H1 (cell line): ENCODE results near the gene PRSS22. TPM values are rescaled to one million over a fixed set of nuclear protein-coding genes. Genes with fewer than 3 reads are reported as not detected.

Experiments
- CTCF ChIA-PET: fragments of 300-600 bp; sonication (Branson Sonifier 250); formaldehyde crosslinking; loops from one replicate; lab custom pipeline; 2021; ENCODE audit not compliant: partially characterized antibody; lab: Charles Lee
- POLR2A ChIA-PET: fragments of 300-600 bp; sonication (Branson Sonifier 250); formaldehyde crosslinking; loops from one replicate; lab custom pipeline; 2021; ENCODE audit warnings: inconsistent platforms; ENCODE audit not compliant: partially characterized antibody; lab: Charles Lee
- DNase-seq, 2 experiments: peaks; one replicate each; pipeline versions ENCODE4 v3.0.0 to v3.0.0-alpha.2; 2010 to 2022; ENCODE audit warnings: low spot score in 2 of 2, low read depth in 1 of 2, mixed read lengths in 1 of 2
- FAIRE-seq: peaks from 2 replicates; lab custom pipeline; 2011; peaks lifted over from hg19 to GRCh38; lab: Jason Lieb, UNC
- H2AFZ ChIP-seq: 2 replicates; pipeline ENCODE4 v1.8.1; 2012; ENCODE audit warnings: low read length, inconsistent platforms
- H2AK5ac ChIP-seq: 2 replicates; pipeline ENCODE4 v1.6.1; 2013; ENCODE audit warnings: low read depth, low read length
- H2BK120ac ChIP-seq: replicated peaks from 2 replicates; pipeline ENCODE3; 2013; ENCODE audit warnings: low read depth, low read length, inconsistent platforms
- H2BK12ac ChIP-seq: 2 replicates; pipeline ENCODE4 v1.6.1; 2013; ENCODE audit warnings: low read depth, low read length
- H2BK15ac ChIP-seq: 2 replicates; pipeline ENCODE4 v1.6.1; 2013; ENCODE audit warnings: low read length
- H2BK20ac ChIP-seq: 2 replicates; pipeline ENCODE4 v1.6.1; 2013; ENCODE audit warnings: low read length
- H2BK5ac ChIP-seq: 2 replicates; pipeline ENCODE4 v1.6.1; 2013; ENCODE audit warnings: low read depth, low read length
- H3K14ac ChIP-seq: 2 replicates; pipeline ENCODE4 v1.6.1; 2013; ENCODE audit warnings: inconsistent platforms; ENCODE audit not compliant: insufficient read length
- H3K18ac ChIP-seq: 2 replicates; pipeline ENCODE4 v1.6.1; 2013; ENCODE audit warnings: low read length; ENCODE audit errors: extremely low read depth
- H3K23ac ChIP-seq: 2 replicates; pipeline ENCODE4 v1.6.1; 2013; ENCODE audit warnings: inconsistent platforms; ENCODE audit not compliant: insufficient read length
- H3K23me2 ChIP-seq: 2 replicates; pipeline ENCODE4 v1.6.1; 2013; ENCODE audit warnings: low read depth, low read length
- H3K27ac ChIP-seq: 2 replicates; pipeline ENCODE4 v1.6.1; 2011; ENCODE audit warnings: low read depth, low read length, inconsistent platforms
- H3K27me3 ChIP-seq, 4 experiments: replicated peaks in 1 of 4; 1 replicate in 1 of 4; 2 replicates in 3 of 4; pipeline versions ENCODE4 v1.6.1 to v1.8.1; 2011 to 2013; ENCODE audit warnings: low read length in 3 of 4, mild to moderate bottlenecking in 3 of 4, inconsistent platforms in 2 of 4, mixed read lengths in 2 of 4, moderate library complexity in 1 of 4; ENCODE audit not compliant: control insufficient read depth in 3 of 4, insufficient read depth in 3 of 4; ENCODE audit errors: extremely low read depth in 1 of 4
- H3K36me3 ChIP-seq, 4 experiments: 2 replicates each; pipeline versions ENCODE4 v1.6.1 to v1.8.1; 2011 to 2013; ENCODE audit warnings: mild to moderate bottlenecking in 4 of 4, low read length in 3 of 4, moderate library complexity in 2 of 4, control low read depth in 1 of 4, inconsistent platforms in 1 of 4; ENCODE audit not compliant: insufficient read depth in 4 of 4, control insufficient read depth in 2 of 4
- H3K4ac ChIP-seq: replicated peaks from 2 replicates; pipeline ENCODE3; 2013; ENCODE audit warnings: low read length, low read depth, mixed read lengths, inconsistent platforms; ENCODE audit not compliant: insufficient read length
- H3K4me1 ChIP-seq, 4 experiments: replicated peaks in 1 of 4; 1 replicate in 1 of 4; 2 replicates in 3 of 4; pipeline versions ENCODE4 v1.6.1 to v1.8.1; 2011 to 2013; ENCODE audit warnings: low read length in 3 of 4, inconsistent platforms in 2 of 4, mixed read lengths in 1 of 4; ENCODE audit not compliant: insufficient read depth in 4 of 4, control insufficient read depth in 3 of 4
- H3K4me2 ChIP-seq, 2 experiments: 2 replicates each; pipeline versions ENCODE4 v1.6.1 to v1.8.1; 2011 to 2013; ENCODE audit warnings: low read depth in 2 of 2, low read length in 2 of 2, control low read depth in 1 of 2, inconsistent platforms in 1 of 2, mild to moderate bottlenecking in 1 of 2; ENCODE audit not compliant: insufficient read depth in 1 of 2
- H3K4me3 ChIP-seq, 4 experiments: fragments of 200-600, 300-600 bp in 1 of 4; sonication (generic), shearing (Covaris generic), sonication (Bioruptor Twin) in 1 of 4; 2 replicates each; pipeline versions ENCODE4 v1.5.1 to v1.8.1; 2011 to 2016; ENCODE audit warnings: low read length in 4 of 4, low read depth in 3 of 4, control low read depth in 2 of 4, inconsistent platforms in 2 of 4, mild to moderate bottlenecking in 2 of 4, mixed read lengths in 1 of 4, moderate library complexity in 1 of 4; ENCODE audit not compliant: insufficient read depth in 2 of 4; ENCODE audit errors: extremely low read depth in 1 of 4
- H3K56ac ChIP-seq: replicated peaks from 2 replicates; pipeline ENCODE3; 2013; ENCODE audit warnings: low read depth, mild to moderate bottlenecking, mixed read lengths, low read length, inconsistent platforms; ENCODE audit not compliant: insufficient read length
- H3K79me1 ChIP-seq: 2 replicates; pipeline ENCODE4 v1.6.1; 2013; ENCODE audit warnings: low read depth, low read length, control low read depth
- H3K79me2 ChIP-seq, 2 experiments: 2 replicates each; pipeline versions ENCODE4 v1.6.1 to v1.8.1; 2012 to 2013; ENCODE audit warnings: low read length in 2 of 2, mild to moderate bottlenecking in 2 of 2, inconsistent platforms in 1 of 2; ENCODE audit not compliant: insufficient read depth in 2 of 2, control insufficient read depth in 1 of 2
- H3K9ac ChIP-seq, 4 experiments: replicated peaks in 1 of 4; 1 replicate in 1 of 4; 2 replicates in 3 of 4; pipeline versions ENCODE4 v1.6.1 to v1.8.1; 2011 to 2013; ENCODE audit warnings: low read depth in 3 of 4, low read length in 3 of 4, control low read depth in 2 of 4, mild to moderate bottlenecking in 2 of 4, moderate library complexity in 2 of 4, inconsistent platforms in 1 of 4; ENCODE audit errors: extremely low read depth in 1 of 4
- H3K9me3 ChIP-seq, 2 experiments: 2 replicates each; pipeline versions ENCODE4 v1.6.1 to v1.8.1; 2012 to 2013; ENCODE audit warnings: mild to moderate bottlenecking in 2 of 2, moderate library complexity in 2 of 2, control low read depth in 1 of 2, inconsistent platforms in 1 of 2, low read depth in 1 of 2, low read length in 1 of 2, mixed read lengths in 1 of 2; ENCODE audit not compliant: insufficient read depth in 2 of 2
- H4K20me1 ChIP-seq, 2 experiments: replicated peaks in 1 of 2; 2 replicates each; pipeline versions ENCODE3 to v1.8.1; 2011 to 2013; ENCODE audit warnings: inconsistent platforms in 2 of 2, low read length in 2 of 2, mild to moderate bottlenecking in 1 of 2; ENCODE audit not compliant: insufficient read depth in 2 of 2, control insufficient read depth in 1 of 2
- H4K5ac ChIP-seq: 2 replicates; pipeline ENCODE4 v1.6.1; 2013; ENCODE audit warnings: low read length, low read depth, mixed read lengths, inconsistent platforms; ENCODE audit not compliant: insufficient read length
- H4K8ac ChIP-seq: 2 replicates; pipeline ENCODE4 v1.8.0; 2013; ENCODE audit warnings: mild to moderate bottlenecking, moderate library complexity, low read length, inconsistent platforms; ENCODE audit not compliant: insufficient read depth; ENCODE audit errors: extremely low read depth
- H4K91ac ChIP-seq: replicated peaks from 2 replicates; pipeline ENCODE3; 2013; ENCODE audit warnings: low read length, mixed read lengths, inconsistent platforms; ENCODE audit not compliant: insufficient read length
- KDM4A ChIP-seq: IDR thresholded peaks from one replicate; pipeline ENCODE4 v1.7.1; 2012; ENCODE audit warnings: low read depth, mild to moderate bottlenecking, moderate library complexity, low read length, inconsistent platforms; ENCODE audit not compliant: severe bottlenecking
- WGBS, 2 experiments: shearing (Covaris generic) in 1 of 2; methylation state at CpG; one replicate each; pipeline versions ENCODE4 v1.1.6 to v1.1.7; 2013 to 2015; ENCODE audit warnings: low lambda C conversion rate in 2 of 2, mixed read lengths in 2 of 2, inconsistent platforms in 1 of 2, low coverage in 1 of 2, missing lambda C conversion rate in 1 of 2; ENCODE audit not compliant: insufficient replicate concordance in 2 of 2, insufficient coverage in 1 of 2, insufficient read length in 1 of 2; ENCODE audit errors: extremely low coverage in 1 of 2, missing lambda C conversion rate in 1 of 2; 5-methylcytosine and 5-hydroxymethylcytosine counted together
- polyA plus RNA-seq, 7 experiments: library from polyadenylated mRNA; depleted of rRNA in 3 of 7; stranded (reverse) in 5 of 7; unstranded in 2 of 7; fragments of >200 nt in 5 of 7; fragments of 200-250 nt in 2 of 7; gene quantifications; 1 replicate in 5 of 7; 2 replicates in 1 of 7; 4 replicates in 1 of 7; pipeline versions ENCODE4 v1.2.1 to v1.2.3, GENCODE V29; 2011 to 2013; ENCODE audit warnings: missing spikeins in 2 of 7, mixed read lengths in 2 of 7
- total RNA-seq: library from RNA; stranded (reverse); fragmentation: NEBNext Ultra II Directional; extraction: Animal tissue kit (Norgen Biotek cat#: 25700); gene quantifications from 2 replicates; pipeline ENCODE4 v1.2.1, GENCODE V29; 2021
- TF ChIP-seq, protein P1 (sequence below), 3 experiments: IDR thresholded peaks; 1 replicate in 2 of 3; 2 replicates in 1 of 3; pipeline versions ENCODE4 v1.5.1 to v1.6.1; 2011; ENCODE audit warnings: low read length in 3 of 3, mild to moderate bottlenecking in 3 of 3, inconsistent platforms in 2 of 3, low read depth in 1 of 3, moderate library complexity in 1 of 3; ENCODE audit not compliant: insufficient read depth in 1 of 3; ENCODE audit errors: control extremely low read depth in 1 of 3

PRSS22 gene
- total and polyA plus RNA-seq, 2 of the 8 experiments (the other 6 are each of a cell fraction or from before 2014, with no cell fraction given) = 4.0 to 4.4 TPM

DNA sequence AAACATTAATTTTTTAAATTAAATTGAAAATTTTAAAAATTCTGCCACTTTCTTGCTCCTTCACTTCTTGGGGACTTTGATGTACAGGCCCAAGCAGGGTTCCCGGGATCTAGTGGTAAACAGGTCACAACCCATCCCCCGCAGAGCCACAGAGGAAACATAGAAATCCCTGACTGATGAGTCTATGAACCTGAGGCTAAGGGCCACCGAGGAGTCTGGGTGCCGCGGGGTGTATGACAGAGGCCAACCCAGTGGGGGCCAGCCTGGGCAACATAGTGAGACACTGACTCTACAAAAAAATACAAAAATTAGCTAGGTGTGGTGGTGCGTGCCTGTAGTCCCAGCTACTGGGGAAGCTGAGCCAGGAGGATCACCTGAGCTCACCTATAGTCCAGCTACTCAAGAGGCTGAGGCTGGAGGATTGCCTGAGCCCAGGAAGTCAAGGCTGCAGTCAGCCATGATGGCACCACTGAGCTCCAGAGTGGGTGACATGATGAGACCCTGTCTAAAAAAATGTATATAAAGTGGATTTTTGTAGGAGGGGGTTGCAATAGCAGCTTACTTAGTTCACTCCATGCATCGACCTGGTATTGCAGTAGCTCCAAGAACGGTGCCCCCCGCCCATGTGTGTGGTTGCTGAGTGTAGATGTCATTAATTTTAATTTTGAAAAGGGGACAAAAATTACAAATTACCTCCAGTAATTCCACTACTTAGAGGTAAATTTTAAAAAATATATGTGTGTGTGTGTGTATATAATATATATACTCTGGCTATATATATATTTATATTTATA, 44.6 kb upstream of the PRSS22 start:
- no peak overlapping the region for H3K4me3 ChIP-seq
- no peaks in the 10 kb centered on the region for H3K79me1 ChIP-seq
- POLR2A ChIA-PET = interaction anchor here (1.2 to 1.7 kb wide), 2 partner anchors 12 to 19 kb away, joined by 3 to 6 read pairs; partner anchors contain the start of gene FLYWCH2
- CTCF ChIA-PET = interaction anchor here (0.7 to 2.8 kb wide), 9 partner anchors 14 to 100 kb away, joined by 3 to 13 read pairs (median 4); no protein-coding TSS in a partner anchor
- H3K4me2 ChIP-seq = no peak overlapping the region
- no peak overlapping the region for H4K8ac ChIP-seq
- H3K27me3 ChIP-seq = no peaks in the 10 kb centered on the region
- no peak overlapping the region for H2AK5ac ChIP-seq
- peaks cover 4% of the 10 kb centered on the region; the same call in 1 of the 2 replicates for H3K23me2 ChIP-seq
- no peak overlapping the region for H2AFZ ChIP-seq
- no peak overlapping the region for H4K91ac ChIP-seq
- TF ChIP-seq, protein P1, sequence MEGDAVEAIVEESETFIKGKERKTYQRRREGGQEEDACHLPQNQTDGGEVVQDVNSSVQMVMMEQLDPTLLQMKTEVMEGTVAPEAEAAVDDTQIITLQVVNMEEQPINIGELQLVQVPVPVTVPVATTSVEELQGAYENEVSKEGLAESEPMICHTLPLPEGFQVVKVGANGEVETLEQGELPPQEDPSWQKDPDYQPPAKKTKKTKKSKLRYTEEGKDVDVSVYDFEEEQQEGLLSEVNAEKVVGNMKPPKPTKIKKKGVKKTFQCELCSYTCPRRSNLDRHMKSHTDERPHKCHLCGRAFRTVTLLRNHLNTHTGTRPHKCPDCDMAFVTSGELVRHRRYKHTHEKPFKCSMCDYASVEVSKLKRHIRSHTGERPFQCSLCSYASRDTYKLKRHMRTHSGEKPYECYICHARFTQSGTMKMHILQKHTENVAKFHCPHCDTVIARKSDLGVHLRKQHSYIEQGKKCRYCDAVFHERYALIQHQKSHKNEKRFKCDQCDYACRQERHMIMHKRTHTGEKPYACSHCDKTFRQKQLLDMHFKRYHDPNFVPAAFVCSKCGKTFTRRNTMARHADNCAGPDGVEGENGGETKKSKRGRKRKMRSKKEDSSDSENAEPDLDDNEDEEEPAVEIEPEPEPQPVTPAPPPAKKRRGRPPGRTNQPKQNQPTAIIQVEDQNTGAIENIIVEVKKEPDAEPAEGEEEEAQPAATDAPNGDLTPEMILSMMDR (IDR thresholded peaks at IDR 0.05; ENCODE audit: control extremely low read depth in 1 of 3, insufficient read depth in 1 of 3, low read depth in 1 of 3, low read length in 3 of 3) = 0 out of 4 replicates have a peak, but pooled peaks of 1 of the 3 experiments have one; percentile 0
- TF ChIP-seq KDM4A = no peak
- WGBS, 2 experiments = 90% methylated on average over 9 of the region's 9 CpGs; no CpG with 5 or more reads in 1 of the 2 experiments
- H2BK15ac ChIP-seq = no peak overlapping the region
- H3K9ac ChIP-seq = no peak overlapping the region
- no peak overlapping the region for H2BK5ac ChIP-seq
- no peak overlapping the region for H3K23ac ChIP-seq
- peaks cover 0 to 2% (median 0%) of the 10 kb centered on the region in 4 experiments; a peak in 2 of 7 replicates for H3K4me1 ChIP-seq
- no peaks in the 10 kb centered on the region; a peak in 1 of 8 replicates for H3K36me3 ChIP-seq
- H3K4ac ChIP-seq = no peak overlapping the region
- H4K20me1 ChIP-seq = no peaks in the 10 kb centered on the region
- no peak overlapping the region for H2BK12ac ChIP-seq
- no peak overlapping the region for H3K27ac ChIP-seq
- no peak overlapping the region for H3K56ac ChIP-seq
- no peak overlapping the region for H4K5ac ChIP-seq
- FAIRE-seq = no peak
- no peak overlapping the region for H3K14ac ChIP-seq
- H3K18ac ChIP-seq = no peak overlapping the region
- H3K79me2 ChIP-seq = no peaks in the 10 kb centered on the region
- DNase-seq = no peak
- no peak overlapping the region for H2BK20ac ChIP-seq
- H3K9me3 ChIP-seq = no peaks in the 10 kb centered on the region
- H2BK120ac ChIP-seq = no peak overlapping the region
